ENCODE results near the gene CDCA4.

Gene CDCA4

DNA sequence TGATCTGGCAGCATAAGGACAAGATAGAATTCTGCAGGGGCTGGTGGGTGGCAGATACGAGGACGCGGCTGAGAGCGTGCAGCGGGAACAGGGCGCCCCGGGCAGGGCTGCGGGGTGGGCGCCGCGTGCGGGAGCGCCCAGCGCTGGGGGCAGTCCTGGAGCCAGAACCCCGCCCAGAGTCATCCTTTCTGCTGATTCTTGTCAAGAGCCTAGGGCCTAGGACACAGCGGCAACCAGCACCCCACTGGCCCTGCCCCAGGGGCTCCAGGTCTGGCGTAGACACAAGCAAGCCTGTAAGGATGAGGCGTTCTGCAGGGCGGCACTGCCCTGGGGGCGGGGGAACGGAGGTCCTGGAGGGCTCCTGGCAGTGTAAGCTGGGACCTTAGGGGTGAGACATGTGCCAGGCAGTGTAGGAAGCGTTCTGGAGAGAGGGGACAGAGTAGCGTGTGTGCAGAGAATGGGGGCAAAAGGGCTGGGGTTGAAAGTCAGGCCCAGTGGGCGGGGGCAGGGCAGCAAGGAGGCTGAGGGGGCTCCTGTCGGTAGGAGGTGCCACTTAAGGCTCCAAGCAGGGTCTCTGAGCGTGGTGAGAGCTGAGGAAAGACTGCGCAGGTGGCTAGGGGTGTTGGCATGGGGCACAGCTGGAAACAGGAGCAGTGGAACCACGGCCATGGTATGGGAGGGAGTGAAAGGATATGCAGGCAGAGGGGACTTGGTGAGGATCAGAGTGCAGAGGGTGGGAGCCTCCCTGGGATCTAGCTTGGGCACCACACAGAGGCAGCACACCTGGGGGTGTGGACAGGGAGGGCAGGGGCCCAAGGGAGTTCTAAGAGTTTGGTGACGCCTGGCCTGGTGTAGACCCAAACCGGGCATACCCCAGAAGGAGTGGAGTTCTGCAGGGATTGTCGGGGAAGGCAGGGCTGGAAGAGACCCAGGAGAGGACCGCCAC, 41.9 kb downstream of the CDCA4 start:
- H3K36me3 ChIP-seq (replicated peaks; ENCODE audit: low read depth, low read length) = no peaks in the 10 kb centered on the region
- H3K4me3 ChIP-seq (ENCODE audit: low read length) = no peak overlapping the region
- no peaks in the 10 kb centered on the region for H3K9me3 ChIP-seq (ENCODE audit: insufficient read depth, low read length)
- H3K4me2 ChIP-seq (ENCODE audit: low read length) = no peak overlapping the region
- H3K27me3 ChIP-seq (ENCODE audit: low read depth, low read length) = no peaks in the 10 kb centered on the region
- peaks cover 8% of the 10 kb centered on the region; the same call in 1 of the 2 replicates for H3K4me1 ChIP-seq (ENCODE audit: low read length)
- no peak overlapping the region for H3K27ac ChIP-seq (ENCODE audit: low read length)
- TF ChIP-seq EZH2phosphoT487 (IDR thresholded peaks at IDR 0.05; ENCODE audit: low read depth) = no peak
- TF ChIP-seq, protein P1, sequence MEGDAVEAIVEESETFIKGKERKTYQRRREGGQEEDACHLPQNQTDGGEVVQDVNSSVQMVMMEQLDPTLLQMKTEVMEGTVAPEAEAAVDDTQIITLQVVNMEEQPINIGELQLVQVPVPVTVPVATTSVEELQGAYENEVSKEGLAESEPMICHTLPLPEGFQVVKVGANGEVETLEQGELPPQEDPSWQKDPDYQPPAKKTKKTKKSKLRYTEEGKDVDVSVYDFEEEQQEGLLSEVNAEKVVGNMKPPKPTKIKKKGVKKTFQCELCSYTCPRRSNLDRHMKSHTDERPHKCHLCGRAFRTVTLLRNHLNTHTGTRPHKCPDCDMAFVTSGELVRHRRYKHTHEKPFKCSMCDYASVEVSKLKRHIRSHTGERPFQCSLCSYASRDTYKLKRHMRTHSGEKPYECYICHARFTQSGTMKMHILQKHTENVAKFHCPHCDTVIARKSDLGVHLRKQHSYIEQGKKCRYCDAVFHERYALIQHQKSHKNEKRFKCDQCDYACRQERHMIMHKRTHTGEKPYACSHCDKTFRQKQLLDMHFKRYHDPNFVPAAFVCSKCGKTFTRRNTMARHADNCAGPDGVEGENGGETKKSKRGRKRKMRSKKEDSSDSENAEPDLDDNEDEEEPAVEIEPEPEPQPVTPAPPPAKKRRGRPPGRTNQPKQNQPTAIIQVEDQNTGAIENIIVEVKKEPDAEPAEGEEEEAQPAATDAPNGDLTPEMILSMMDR (IDR thresholded peaks at IDR 0.05; ENCODE audit: low read depth, low read length) = no peak
- no peaks in the 10 kb centered on the region for H4K20me1 ChIP-seq (ENCODE audit: insufficient read depth, low read length)
- no peak overlapping the region for H3K9ac ChIP-seq (ENCODE audit: low read length)
- no peaks in the 10 kb centered on the region for H3K79me2 ChIP-seq (ENCODE audit: low read length)
- H2AFZ ChIP-seq (ENCODE audit: low read depth, low read length) = no peak overlapping the region

DNA sequence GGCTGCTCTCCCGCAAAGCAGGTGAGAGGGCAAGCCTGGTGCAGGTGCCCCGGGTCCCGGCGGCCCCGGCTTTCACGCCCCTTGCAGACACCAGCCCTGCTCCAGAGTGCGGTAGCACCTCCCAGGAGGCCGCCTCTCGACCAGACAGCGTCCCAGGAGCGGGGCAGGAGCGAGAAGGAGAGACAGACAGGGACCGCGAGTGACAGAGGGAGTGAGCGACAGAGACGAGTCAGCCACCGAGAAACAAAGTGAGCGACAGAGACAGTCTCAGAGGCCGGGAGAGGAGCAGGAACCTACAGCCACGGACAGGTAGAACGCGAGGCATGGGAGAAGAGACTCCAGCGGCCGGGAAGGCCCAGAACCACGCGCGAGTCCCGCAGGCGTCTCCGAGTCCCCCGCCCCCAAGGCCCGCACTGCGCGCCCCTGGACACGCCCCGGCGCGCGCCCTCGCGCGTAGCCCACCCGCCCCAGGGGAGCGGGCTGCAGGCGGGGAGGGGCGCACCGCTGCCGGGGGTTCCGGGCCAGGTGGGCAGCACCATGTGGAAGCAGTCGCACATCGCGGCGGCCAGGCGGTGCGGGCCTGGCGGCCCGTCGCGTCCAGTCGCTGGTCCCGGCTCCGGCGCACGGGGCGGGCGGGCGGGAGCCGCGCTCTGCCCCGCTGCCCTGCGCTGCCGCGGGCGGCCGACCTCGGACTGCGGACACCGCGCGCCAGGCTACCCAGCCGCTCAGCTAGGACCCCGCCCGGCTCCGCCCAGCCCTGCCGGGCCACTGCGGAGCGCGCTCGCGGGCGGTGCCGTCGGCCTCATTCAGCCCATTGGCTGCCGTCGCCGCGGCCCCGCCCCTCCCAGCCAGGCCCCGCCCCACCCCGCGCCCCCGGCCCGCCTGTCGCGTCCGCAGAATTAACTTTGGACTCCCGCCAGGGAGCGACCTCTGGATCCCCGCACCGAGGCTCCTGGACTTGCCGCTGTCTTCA, 42.9 kb downstream of the CDCA4 start, which contains the start of gene AHNAK2:
TSS of gene AHNAK2 (minus strand) at position 694 of the 973 bp plus-strand sequence. CDS start at position 557, 137 bp downstream.
- Histone ChIP-seq H3K4me2 (ENCODE audit: low read length) (no peak within 1 kb of the TSS), H3K27ac (ENCODE audit: low read length) (no peak within 1 kb of the TSS), H3K4me3 (ENCODE audit: low read length) (no peak within 1 kb of the TSS), H4K20me1 (ENCODE audit: insufficient read depth, low read length) (no peaks in the 10 kb centered on the region), H3K9me3 (ENCODE audit: insufficient read depth, low read length) (no peaks in the 10 kb centered on the region), H3K79me2 (ENCODE audit: low read length) (no peaks in the 10 kb centered on the region), H3K4me1 (ENCODE audit: low read length) (peaks cover 8% of the 10 kb centered on the region; the same call in 1 of the 2 replicates), H3K36me3 (replicated peaks; ENCODE audit: low read depth, low read length) (no peaks in the 10 kb centered on the region), H3K27me3 (ENCODE audit: low read depth, low read length) (no peaks in the 10 kb centered on the region), H2AFZ (ENCODE audit: low read depth, low read length) (no peak within 1 kb of the TSS), H3K9ac (ENCODE audit: low read length) (no peak within 1 kb of the TSS)
- TF ChIP-seq, protein P1 (IDR thresholded peaks at IDR 0.05; ENCODE audit: low read depth, low read length) = no peak
- no peak for TF ChIP-seq EZH2phosphoT487 (IDR thresholded peaks at IDR 0.05; ENCODE audit: low read depth)

DNA sequence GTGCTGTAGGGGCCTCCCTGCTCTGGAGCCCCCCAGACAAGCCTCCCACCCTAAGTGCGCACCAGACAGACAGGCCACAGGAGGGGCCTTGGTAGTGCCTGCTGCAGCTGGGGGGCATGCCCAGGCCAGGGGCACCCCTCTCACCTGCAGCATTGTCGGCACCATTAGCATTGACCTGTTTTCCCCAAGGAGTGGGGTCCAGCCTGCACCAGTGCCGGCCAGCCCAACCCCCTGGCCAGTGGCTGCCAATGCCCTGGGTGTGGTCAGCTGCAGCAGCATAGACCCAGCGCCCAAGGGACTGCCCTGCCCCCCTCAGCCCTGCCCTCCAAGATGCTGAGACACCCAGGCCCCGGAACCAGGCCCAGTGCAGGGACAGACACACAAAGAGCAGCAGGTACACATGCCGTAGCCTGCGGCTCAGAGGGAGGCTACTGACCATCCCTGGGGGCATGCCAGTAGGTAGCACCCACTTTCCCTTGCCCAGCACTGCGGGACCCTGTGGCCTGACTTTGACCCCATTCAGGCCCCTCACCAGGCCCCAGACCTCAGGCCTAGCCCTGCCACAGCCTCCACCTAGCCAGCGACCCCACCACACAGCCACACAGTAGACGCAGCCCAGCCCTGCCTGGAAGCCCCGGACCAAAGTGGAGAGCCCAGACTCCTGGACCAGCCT, 43.7 kb downstream of the CDCA4 start:
- Histone ChIP-seq H3K9ac (ENCODE audit: low read length) (no peak overlapping the region), H3K79me2 (ENCODE audit: low read length) (no peaks in the 10 kb centered on the region), H3K4me1 (ENCODE audit: low read length) (peaks cover 2% of the 10 kb centered on the region; the same call in 1 of the 2 replicates), H3K4me2 (ENCODE audit: low read length) (no peak overlapping the region), H2AFZ (ENCODE audit: low read depth, low read length) (no peak overlapping the region), H3K27ac (ENCODE audit: low read length) (no peak overlapping the region), H4K20me1 (ENCODE audit: insufficient read depth, low read length) (no peaks in the 10 kb centered on the region), H3K27me3 (ENCODE audit: low read depth, low read length) (no peaks in the 10 kb centered on the region), H3K36me3 (replicated peaks; ENCODE audit: low read depth, low read length) (no peaks in the 10 kb centered on the region), H3K4me3 (ENCODE audit: low read length) (no peak overlapping the region), H3K9me3 (ENCODE audit: insufficient read depth, low read length) (no peaks in the 10 kb centered on the region)
- TF ChIP-seq, protein P1 (IDR thresholded peaks at IDR 0.05; ENCODE audit: low read depth, low read length) = no peak
- no peak for TF ChIP-seq EZH2phosphoT487 (IDR thresholded peaks at IDR 0.05; ENCODE audit: low read depth)

Measured in OCI-LY3 (cell line).